Stimulated activated CD8-positive, alpha-beta memory T cell treated with anti-CD3 and anti-CD28 coated beads, Interleukin-7, amount 100 ng/mL, for 48 hours (primary cell): ENCODE measurements around the gene TAS1R3.

Experiments used
- DNase-seq, 2 donors: peaks; one replicate each; pipeline ENCODE4 v3.0.0-alpha.2; 2020; ENCODE audit warnings: low read depth in 1 of 2; ENCODE audit errors: extremely low read depth in 1 of 2

Gene TAS1R3

DNA sequence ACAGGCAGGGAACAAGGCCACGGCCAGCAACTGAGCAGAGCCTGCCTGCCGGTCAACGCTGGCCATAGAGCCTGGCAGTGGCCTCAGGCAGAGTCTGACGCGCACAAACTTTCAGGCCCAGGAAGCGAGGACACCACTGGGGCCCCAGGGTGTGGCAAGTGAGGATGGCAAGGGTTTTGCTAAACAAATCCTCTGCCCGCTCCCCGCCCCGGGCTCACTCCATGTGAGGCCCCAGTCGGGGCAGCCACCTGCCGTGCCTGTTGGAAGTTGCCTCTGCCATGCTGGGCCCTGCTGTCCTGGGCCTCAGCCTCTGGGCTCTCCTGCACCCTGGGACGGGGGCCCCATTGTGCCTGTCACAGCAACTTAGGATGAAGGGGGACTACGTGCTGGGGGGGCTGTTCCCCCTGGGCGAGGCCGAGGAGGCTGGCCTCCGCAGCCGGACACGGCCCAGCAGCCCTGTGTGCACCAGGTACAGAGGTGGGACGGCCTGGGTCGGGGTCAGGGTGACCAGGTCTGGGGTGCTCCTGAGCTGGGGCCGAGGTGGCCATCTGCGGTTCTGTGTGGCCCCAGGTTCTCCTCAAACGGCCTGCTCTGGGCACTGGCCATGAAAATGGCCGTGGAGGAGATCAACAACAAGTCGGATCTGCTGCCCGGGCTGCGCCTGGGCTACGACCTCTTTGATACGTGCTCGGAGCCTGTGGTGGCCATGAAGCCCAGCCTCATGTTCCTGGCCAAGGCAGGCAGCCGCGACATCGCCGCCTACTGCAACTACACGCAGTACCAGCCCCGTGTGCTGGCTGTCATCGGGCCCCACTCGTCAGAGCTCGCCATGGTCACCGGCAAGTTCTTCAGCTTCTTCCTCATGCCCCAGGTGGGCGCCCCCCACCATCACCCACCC, at the start of gene TAS1R3:
TSS of gene TAS1R3 (plus strand) at position 213 of the 898 bp plus-strand sequence. CDS start at position 279, 66 bp downstream.
- no peak for DNase-seq

DNA sequence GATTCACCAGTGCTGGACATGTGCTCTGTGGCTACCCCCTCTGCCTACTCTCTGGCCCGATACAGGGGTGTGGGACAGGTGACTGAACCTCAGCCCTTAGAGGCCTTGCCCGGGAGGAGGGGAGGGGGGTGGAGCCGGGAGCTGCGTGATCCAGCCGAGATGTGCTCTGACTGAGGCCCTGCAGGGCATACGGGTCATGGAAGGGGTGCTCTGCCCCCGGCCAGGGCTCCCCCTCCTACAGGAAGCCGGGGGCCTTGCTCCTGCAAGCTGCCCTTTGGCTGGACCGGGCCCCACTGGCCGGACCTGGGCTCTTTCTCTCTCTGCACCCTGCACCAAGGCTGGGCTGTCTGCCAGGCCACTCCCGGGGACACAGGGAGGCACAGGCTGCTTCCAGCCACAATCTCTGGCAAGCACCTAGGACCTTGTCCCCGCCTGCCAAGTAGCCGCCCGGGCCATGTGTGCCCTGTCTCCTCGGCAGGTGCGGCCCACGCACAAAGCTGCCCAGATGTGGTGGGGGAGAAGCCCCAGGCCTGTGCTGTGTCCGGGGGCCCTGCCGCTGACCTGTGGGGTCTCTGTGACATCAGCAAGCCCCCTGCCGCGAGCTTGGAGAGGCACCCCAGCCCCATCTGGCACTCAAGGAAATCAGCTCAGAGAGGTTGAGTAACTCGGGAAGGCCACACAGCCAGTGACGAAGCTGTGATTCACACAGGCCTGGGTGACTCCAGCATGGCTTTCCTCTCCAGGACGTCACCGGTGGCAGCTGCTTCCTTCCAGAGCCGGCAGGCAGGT, 49.4 kb upstream of the TAS1R3 start:
- peak in 1 of 2 donors; percentile 37 for DNase-seq

DNA sequence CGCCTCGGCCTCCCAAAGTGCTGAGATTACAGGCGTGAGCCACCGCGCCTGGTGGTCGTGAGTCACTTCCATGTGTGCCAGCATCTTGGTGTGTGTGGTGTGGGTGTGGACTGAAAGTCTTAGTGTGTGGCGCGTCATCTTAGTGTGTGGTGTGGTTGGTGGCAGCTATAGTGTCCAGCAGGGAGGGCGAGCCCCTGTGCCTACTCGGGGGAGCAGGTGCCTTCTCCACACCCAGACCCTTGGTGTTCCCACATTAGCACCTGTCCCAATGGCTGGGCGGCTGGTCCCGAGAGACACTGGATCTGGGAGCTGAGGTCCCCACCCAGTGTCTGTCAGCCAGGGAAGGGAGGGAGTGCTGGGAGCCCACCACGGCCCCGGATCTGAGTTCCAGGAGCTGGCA, 48.1 kb upstream of the TAS1R3 start:
- peak in 1 of 2 donors; percentile 41 for DNase-seq

DNA sequence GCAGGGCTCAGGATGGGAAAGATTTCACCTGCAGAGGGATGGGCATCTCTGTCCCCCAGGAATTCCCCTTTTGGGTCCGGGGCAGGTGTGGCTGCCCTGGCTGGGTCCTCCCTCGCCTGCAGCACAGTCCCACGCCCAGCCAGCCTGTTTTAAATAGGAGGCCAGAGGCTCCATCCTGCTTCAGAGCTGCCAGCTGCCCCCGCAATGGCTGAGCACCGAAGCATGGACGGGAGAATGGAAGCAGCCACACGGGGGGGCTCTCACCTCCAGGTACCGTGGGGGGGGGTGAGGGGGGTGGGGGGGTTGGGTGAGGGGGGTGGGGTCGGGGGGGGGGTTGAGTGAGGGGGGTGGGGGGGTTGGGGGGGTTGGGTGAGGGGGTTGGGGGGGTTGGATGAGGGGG, 47.3 kb upstream of the TAS1R3 start:
- DNase-seq = no peak

DNA sequence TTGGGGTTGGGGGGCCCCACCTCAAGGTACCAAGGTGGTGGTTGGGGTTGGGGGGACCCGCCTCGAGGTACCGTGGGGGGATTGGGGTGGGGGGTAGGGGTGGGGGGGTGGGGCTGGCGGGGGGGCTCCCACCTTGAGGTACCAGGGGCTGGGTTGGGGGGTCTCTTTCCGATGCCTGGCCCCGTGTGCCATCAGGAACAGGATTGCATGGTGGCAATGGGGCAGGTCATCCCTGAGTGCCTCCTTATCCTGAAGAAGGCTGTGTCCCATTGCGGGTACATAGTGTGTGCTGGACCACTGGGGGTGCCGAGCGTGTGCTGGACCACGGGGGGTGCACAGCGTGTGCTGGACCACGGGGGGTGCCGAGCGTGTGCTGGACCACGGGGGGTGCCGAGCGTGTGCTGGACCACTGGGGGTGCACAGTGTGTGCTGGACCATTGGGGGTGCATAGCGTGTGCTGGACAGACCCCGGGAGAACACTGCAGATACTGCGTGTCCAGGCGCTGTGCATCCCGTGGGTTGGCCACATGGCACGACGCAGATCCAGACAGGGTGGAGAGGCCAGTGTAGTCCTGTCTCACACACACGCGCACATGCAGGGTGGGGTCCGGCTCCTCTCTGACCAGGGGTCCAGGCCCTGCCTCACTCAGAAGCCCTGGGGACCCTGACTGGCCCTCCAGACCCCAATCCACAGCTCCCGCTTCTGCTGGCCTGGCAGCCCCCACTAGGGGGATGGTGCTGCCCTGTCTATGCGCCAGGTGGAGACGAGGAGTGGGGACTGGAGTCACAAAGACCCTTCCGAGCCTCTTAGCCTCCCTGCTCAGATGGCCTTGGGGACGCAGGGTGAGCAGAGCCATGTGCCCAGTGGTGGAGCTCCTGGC, 46.6 kb upstream of the TAS1R3 start:
- no peak for DNase-seq

DNA sequence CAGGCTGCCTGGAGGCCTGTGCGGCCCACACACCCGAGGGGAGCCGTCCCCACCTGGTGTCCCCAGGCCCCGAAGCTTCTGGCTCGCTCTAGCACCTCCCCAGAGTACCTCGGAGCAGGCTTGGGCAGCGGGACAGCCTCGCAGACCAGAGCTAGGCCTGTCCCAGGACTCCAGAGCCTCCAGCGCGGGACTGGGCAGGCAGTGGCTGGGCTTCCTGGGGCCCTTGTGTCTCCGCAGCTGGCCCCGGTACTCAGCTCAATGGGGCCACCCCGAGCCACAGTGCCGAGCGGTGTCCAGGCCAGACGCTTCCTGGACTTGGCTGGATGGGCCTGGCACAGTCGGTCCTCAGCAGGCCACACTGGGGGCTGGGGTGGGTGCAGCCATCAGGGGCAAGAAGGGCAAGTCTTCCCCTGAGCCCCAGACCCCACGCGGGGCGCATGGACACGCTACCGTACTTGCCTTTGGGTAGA, 45.9 kb upstream of the TAS1R3 start:
- DNase-seq = no peak

DNA sequence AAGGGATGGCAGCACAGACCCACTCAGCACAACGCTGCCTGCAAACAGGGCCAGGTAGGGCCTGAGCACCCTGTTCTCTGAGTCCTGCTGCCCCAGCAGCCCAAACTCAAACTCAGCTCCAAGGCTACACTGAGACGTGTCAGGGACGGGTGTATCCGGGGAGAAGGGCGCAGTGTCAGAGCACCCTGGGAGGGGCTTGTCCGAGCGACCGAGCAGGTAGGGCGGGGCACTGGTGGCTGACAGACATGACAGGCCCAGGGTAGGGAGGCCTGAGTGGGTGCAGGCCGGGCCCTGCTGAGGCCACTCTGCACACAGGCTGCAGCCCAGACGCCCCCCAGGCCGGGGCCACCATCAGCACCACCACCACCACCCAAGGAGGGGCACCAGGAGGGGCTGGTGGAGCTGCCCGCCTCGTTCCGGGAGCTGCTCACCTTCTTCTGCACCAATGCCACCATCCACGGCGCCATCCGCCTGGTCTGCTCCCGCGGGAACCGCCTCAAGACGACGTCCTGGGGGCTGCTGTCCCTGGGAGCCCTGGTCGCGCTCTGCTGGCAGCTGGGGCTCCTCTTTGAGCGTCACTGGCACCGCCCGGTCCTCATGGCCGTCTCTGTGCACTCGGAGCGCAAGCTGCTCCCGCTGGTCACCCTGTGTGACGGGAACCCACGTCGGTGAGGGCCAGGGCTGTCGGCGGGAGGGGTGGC, 45.3 kb upstream of the TAS1R3 start:
- no peak for DNase-seq

DNA sequence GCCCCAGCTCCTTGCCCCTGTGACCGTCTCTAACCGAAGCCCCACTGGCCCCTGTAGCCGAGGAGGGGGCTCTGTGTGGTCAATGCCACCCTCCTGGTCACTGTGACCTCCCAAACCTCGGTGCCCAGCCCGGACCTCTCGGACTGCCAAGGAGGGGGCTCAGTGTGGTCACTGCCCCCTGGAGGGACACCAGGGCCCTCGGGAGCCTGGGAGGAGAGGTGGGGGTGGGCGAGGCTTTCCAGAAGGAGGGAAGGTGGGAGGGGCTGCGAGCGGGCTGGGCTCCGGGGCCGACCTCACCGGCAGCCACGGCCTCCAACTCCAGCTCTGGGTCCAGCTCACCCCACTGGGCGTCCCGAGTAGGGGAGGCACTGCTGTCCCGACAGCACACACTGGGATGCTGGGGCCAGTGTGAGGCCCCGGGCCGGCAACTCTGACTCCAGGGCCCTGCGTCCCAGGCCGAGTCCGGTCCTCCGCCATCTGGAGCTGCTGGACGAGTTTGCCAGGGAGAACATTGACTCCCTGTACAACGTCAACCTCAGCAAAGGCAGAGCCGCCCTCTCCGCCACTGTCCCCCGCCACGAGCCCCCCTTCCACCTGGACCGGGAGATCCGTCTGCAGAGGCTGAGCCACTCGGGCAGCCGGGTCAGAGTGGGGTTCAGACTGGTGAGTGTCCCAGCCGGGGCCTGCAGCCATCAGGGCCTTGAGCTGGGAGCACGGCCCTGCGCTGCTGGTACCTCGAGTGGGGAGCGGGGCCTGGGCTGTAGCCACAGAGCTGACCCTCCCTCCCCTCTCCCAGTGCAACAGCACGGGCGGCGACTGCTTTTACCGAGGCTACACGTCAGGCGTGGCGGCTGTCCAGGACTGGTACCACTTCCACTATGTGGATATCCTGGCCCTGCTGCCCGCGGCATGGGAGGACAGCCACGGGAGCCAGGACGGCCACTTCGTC, 44.5 kb upstream of the TAS1R3 start:
- no peak for DNase-seq

DNA sequence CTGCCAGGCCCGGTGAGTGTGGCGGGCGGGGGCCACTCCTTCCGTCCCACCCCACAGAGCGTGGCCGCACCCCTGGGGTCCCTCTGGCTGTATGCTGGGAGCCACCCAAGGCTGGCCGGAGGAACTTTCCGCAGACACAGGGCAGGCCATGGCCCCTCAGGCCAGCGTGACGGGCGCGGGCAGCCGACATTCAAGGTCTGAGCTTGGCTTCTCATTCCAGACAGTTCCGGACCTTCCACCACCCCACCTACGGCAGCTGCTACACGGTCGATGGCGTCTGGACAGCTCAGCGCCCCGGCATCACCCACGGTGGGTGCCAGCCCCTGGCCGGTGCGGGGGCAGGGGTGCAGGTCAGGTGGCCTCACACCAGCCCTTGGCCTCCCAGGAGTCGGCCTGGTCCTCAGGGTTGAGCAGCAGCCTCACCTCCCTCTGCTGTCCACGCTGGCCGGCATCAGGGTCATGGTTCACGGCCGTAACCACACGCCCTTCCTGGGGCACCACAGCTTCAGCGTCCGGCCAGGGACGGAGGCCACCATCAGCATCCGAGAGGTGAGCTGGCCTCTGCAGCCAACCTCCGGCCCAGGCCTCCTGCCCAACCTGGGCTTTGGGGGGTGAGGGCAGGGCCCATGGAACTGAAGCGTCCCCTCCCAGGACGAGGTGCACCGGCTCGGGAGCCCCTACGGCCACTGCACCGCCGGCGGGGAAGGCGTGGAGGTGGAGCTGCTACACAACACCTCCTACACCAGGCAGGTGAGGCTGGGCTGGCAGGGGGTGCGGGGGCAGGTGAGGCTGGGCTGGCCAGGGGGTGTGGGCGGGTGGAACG, 43.6 kb upstream of the TAS1R3 start:
- DNase-seq = no peak

DNA sequence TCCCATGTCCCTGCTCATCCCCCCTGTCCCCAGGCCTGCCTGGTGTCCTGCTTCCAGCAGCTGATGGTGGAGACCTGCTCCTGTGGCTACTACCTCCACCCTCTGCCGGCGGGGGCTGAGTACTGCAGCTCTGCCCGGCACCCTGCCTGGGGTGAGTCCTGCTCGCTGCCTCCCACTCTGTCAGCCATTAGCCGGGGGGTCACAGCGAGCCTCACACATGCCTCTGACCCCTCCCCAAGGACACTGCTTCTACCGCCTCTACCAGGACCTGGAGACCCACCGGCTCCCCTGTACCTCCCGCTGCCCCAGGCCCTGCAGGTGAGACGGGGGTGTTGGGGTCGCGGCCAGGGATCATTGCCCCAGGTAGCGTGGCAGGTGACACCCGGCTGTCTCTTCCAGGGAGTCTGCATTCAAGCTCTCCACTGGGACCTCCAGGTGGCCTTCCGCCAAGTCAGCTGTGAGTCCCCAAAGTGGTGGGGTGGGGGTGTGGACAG, 40.8 kb upstream of the TAS1R3 start:
- no peak for DNase-seq

DNA sequence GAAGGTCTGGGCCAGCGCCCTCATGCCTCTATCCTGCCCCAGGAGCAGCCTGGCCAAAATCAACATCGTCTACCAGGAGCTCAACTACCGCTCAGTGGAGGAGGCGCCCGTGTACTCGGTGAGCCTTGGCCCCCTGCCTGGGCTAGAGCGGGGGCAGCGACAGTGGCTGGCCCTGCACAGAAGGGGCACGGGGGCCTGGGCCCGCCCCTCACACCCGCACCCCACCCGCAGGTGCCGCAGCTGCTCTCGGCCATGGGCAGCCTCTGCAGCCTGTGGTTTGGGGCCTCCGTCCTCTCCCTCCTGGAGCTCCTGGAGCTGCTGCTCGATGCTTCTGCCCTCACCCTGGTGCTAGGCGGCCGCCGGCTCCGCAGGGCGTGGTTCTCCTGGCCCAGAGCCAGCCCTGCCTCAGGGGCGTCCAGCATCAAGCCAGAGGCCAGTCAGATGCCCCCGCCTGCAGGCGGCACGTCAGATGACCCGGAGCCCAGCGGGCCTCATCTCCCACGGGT, 40.0 kb upstream of the TAS1R3 start:
- no peak for DNase-seq

DNA sequence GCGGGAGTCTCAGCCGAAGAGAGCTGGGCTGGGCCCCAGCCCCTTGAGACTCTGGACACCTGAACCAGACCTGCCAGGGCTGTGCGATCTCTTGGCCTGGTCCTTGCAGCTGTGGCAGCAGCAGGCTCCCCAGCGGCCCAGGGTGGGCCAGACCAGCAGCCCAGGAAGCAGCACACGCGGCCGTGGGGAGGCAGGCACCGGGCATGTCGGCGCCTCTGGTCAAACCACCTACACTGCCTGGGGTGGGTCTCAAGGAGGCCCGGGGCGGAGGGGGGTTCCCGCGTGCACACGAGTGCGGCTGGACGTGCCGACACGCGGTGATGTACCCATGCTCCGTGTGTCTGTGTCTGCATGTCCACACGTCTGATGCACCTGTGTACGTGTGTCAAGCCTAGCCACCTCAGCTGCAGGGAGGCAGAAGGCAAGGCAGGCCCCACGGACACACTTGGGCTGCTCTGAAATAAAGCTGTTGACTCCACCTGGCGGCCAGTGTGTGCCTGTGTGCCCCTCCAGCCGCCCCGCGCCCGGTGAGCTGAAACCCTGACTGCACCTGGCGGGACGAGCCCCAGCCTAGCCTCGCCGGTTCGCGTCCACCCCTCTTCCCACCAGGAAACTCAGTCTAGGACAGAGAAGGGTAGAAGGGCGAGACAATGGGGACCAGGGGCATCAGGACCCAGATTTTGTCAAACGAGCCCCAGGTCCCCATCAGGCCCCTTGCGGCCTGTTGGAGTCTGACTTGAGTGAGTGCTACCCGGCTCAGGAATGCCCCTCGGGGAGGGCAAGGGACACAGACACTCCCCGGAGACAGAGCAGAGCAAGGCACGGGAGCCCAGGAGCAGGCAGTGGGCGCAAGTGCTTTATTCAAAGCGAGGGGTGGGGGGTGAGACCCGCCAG, 39.3 kb upstream of the TAS1R3 start:
- no peak for DNase-seq

DNA sequence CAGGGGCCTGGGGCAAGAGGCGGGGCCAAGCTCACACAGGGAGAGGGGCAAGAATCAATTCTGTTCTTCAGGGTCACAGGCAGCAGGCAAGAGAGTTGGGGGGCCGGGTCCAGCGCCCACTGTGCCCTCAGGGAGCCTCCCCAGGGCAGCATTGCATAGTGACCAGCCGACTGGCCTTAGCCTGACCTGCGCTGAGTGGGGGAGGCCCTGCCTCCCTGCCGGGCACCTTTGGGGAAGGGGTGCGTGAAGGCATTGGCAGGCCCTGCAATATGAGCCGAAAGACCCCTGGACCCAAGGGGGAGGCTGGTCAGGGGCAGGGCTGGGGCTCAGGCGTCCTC, 38.7 kb upstream of the TAS1R3 start:
- DNase-seq = no peak

DNA sequence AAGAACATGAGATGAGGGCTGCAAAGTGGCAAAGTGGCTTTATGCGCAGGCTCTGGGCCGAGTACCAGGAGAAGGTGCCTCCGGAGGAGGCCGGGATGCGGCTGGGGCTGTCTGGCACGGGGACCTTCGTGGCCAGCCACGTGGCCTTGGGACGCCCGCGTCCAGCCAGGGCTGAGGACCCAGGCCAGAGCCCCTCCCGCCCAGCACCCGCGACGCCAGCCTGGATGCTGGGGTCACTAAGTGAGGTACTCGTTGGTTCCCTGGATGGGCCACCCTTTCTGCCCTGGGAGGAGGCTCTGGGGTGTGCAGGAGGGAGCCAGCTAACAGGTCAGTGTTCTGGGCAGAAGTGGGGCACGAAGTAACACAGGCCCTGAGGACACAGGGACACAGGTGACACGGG, 38.2 kb upstream of the TAS1R3 start:
- no peak for DNase-seq

DNA sequence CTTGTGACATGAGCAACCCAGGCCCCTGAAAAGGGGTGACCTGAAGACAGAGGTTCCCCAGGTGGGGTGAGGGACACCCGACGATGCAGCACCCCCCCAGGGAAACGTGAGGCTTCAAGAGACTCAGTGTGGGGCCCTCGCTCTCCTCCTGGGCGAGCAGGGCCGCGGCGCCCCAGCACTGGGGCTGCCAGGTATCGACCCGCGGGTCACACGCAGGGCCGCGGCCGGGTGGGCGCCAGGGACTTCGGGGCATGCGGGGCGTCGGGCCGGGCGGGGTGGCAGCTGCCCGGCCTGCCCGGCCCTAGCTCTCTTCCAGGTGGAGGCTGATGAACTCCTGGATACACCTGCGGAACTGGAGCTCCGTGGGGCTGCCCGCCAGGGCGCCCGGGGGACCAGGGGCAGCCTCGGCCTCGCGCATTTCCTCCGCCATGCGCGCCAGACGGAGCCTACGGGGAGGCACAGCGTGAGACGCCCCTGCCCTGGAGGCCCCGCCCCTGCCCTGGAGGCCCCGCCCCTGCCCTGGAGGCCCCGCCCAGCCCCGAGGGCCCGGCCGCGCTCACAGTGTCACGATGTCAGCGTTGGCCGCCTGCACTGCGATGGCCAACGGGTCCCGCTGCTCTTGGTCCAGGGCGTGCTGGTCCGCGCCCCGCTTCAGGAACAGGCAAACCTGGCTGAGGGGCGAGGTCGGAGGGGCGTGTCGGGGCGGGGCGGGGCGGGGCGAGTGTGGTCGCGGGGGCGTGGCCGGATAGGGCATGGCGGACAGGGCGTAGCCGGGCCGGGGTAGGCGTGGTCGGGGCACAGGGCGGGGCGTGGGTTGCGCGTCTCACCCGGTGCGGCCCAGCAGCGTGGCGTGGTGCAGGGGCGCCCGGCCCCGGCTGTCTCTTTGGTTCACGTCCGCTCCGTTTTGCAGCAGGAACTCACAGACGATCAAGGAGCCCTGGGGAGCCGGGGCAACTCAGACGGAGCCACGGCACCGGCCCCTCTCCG, 37.5 kb upstream of the TAS1R3 start:
- DNase-seq = no peak
